Neuronal stem cell (in vitro differentiated cells): Measurements from ENCODE around the gene OPN1MW3.
"Not testable (repeated sequence)": the region's sequence is repeated elsewhere in the genome, so short reads cannot be mapped to it uniquely, and the experiment has no call there.

Experiments
- DNase-seq: peaks from one replicate; pipeline ENCODE4 v3.0.0-alpha.2; 2013; ENCODE audit warnings: low spot score
- H2AFZ ChIP-seq: one replicate; pipeline ENCODE4 v1.6.1; 2013; ENCODE audit warnings: mild to moderate bottlenecking, low read length, inconsistent platforms
- H2AK5ac ChIP-seq: 2 replicates; pipeline ENCODE4 v1.6.1; 2013; ENCODE audit warnings: low read depth, mild to moderate bottlenecking, inconsistent platforms, low read length, moderate library complexity, mixed read lengths
- H2BK120ac ChIP-seq: 2 replicates; pipeline ENCODE4 v1.6.1; 2013; ENCODE audit warnings: low read depth, mild to moderate bottlenecking, inconsistent platforms, low read length, moderate library complexity, mixed read lengths
- H2BK12ac ChIP-seq: one replicate; pipeline ENCODE4 v1.6.1; 2013; ENCODE audit warnings: low read length, inconsistent platforms
- H2BK15ac ChIP-seq: 2 replicates; pipeline ENCODE4 v1.6.1; 2013; ENCODE audit warnings: mild to moderate bottlenecking, low read length, inconsistent platforms, mixed read lengths
- H2BK5ac ChIP-seq: one replicate; pipeline ENCODE4 v1.6.1; 2013; ENCODE audit warnings: inconsistent platforms, mild to moderate bottlenecking, low read length, moderate library complexity
- H3K14ac ChIP-seq: one replicate; pipeline ENCODE4 v1.6.1; 2013; ENCODE audit warnings: low read length, inconsistent platforms
- H3K18ac ChIP-seq: 2 replicates; pipeline ENCODE4 v1.6.1; 2013; ENCODE audit warnings: low read length, inconsistent platforms
- H3K23ac ChIP-seq: 2 replicates; pipeline ENCODE4 v1.6.1; 2013; ENCODE audit warnings: low read depth, mild to moderate bottlenecking, mixed read lengths, low read length, inconsistent platforms; ENCODE audit not compliant: poor library complexity
- H3K27ac ChIP-seq: replicated peaks from 3 replicates; pipeline ENCODE4 v1.5.1; 2013; ENCODE audit warnings: low read length, inconsistent platforms
- H3K27me3 ChIP-seq, 3 experiments: 2 replicates each; pipeline ENCODE4 v1.6.1; 2013; ENCODE audit warnings: low read length in 3 of 3, mild to moderate bottlenecking in 2 of 3, inconsistent platforms in 1 of 3, low read depth in 1 of 3, mixed read lengths in 1 of 3, moderate library complexity in 1 of 3; ENCODE audit not compliant: control insufficient read depth in 3 of 3, insufficient read depth in 3 of 3
- H3K36me3 ChIP-seq, 2 donors: replicated peaks in 1 of 2; 2 replicates each; pipeline ENCODE4 v1.6.1; 2013; ENCODE audit warnings: low read length in 2 of 2; ENCODE audit not compliant: control insufficient read depth in 2 of 2, insufficient read depth in 2 of 2
- H3K4ac ChIP-seq: 2 replicates; pipeline ENCODE4 v1.6.1; 2013; ENCODE audit warnings: inconsistent platforms, mild to moderate bottlenecking, low read length, moderate library complexity
- H3K4me1 ChIP-seq, 2 donors: 1 replicate in 1 of 2; 2 replicates in 1 of 2; pipeline ENCODE4 v1.6.1; 2013; ENCODE audit warnings: low read length in 2 of 2, low read depth in 1 of 2; ENCODE audit not compliant: control insufficient read depth in 2 of 2, insufficient read depth in 1 of 2
- H3K4me2 ChIP-seq: one replicate; pipeline ENCODE4 v1.6.1; 2013; ENCODE audit warnings: mild to moderate bottlenecking, low read length, inconsistent platforms; ENCODE audit not compliant: insufficient read depth, poor library complexity, severe bottlenecking
- H3K4me3 ChIP-seq, 2 donors: 2 replicates each; pipeline ENCODE4 v1.5.1; 2013; ENCODE audit warnings: low read length in 2 of 2, mild to moderate bottlenecking in 2 of 2, inconsistent platforms in 1 of 2, moderate library complexity in 1 of 2
- H3K79me1 ChIP-seq: one replicate; pipeline ENCODE4 v1.6.1; 2013; ENCODE audit warnings: low read depth, mild to moderate bottlenecking, inconsistent platforms, low read length, moderate library complexity
- H3K9ac ChIP-seq: one replicate; pipeline ENCODE4 v1.6.1; 2013; ENCODE audit warnings: mild to moderate bottlenecking, low read depth, low read length, inconsistent platforms; ENCODE audit not compliant: poor library complexity
- H3K9me3 ChIP-seq, 2 donors: replicated peaks in 1 of 2; 2 replicates each; pipeline versions ENCODE3 to v1.6.1; 2013; ENCODE audit warnings: low read length in 2 of 2, mild to moderate bottlenecking in 2 of 2, inconsistent platforms in 1 of 2, low read depth in 1 of 2, mixed read lengths in 1 of 2, moderate library complexity in 1 of 2; ENCODE audit not compliant: control insufficient read depth in 2 of 2, insufficient read depth in 1 of 2
- H4K8ac ChIP-seq: one replicate; pipeline ENCODE4 v1.6.1; 2013; ENCODE audit warnings: low read depth, mild to moderate bottlenecking, inconsistent platforms, low read length, moderate library complexity
- H4K91ac ChIP-seq: one replicate; pipeline ENCODE4 v1.6.1; 2013; ENCODE audit warnings: low read length, low read depth, mild to moderate bottlenecking, inconsistent platforms; ENCODE audit not compliant: poor library complexity
- WGBS, 2 donors: extraction: QIAGEN DNeasy Blood & Tissue Kit; methylation state at CpG; one replicate each; pipeline ENCODE4 v1.1.7; 2013; ENCODE audit warnings: missing lambda C conversion rate in 2 of 2, mixed read lengths in 1 of 2; ENCODE audit not compliant: insufficient read length in 2 of 2, insufficient replicate concordance in 1 of 2; ENCODE audit errors: extremely low coverage in 2 of 2; 5-methylcytosine and 5-hydroxymethylcytosine counted together

Gene OPN1MW3

GRCh38 chrX:154219456-154219855, 37.9 kb upstream of the OPN1MW3 start, which contains the start of gene OPN1MW2:
OPN1MW2 (plus strand) TSS chrX:154219756; CDS start chrX:154219816, 60 bp downstream.
- not testable (repeated sequence) for H3K27ac ChIP-seq, H3K4ac ChIP-seq, H3K23ac ChIP-seq, H3K14ac ChIP-seq, H2BK15ac ChIP-seq, H3K36me3 ChIP-seq, H2BK12ac ChIP-seq, H3K4me3 ChIP-seq, H3K18ac ChIP-seq, DNase-seq, H3K27me3 ChIP-seq, H4K8ac ChIP-seq, H4K91ac ChIP-seq, H2BK5ac ChIP-seq, H3K79me1 ChIP-seq, H3K4me2 ChIP-seq, H3K4me1 ChIP-seq, H3K9ac ChIP-seq, H2AFZ ChIP-seq, H2AK5ac ChIP-seq, H3K9me3 ChIP-seq, H2BK120ac ChIP-seq
- WGBS, 2 donors, result no CpG with 5 or more reads among the region's 16 CpGs

GRCh38 chrX:154225292-154225691, 32.1 kb upstream of the OPN1MW3 start:
- H3K4me1 ChIP-seq, H3K18ac ChIP-seq, H2BK120ac ChIP-seq, H2AK5ac ChIP-seq, H3K79me1 ChIP-seq, H3K23ac ChIP-seq, H4K8ac ChIP-seq, H2BK12ac ChIP-seq, H2BK5ac ChIP-seq, DNase-seq, H2BK15ac ChIP-seq, H3K4ac ChIP-seq, H3K14ac ChIP-seq, H2AFZ ChIP-seq, H3K9ac ChIP-seq, H3K4me2 ChIP-seq, H3K27ac ChIP-seq, H3K9me3 ChIP-seq, H3K27me3 ChIP-seq, H3K36me3 ChIP-seq, H4K91ac ChIP-seq, H3K4me3 ChIP-seq: not testable (repeated sequence)
- WGBS, 2 donors, result no CpG with 5 or more reads among the region's 6 CpGs

- not testable (repeated sequence) for H2AFZ ChIP-seq, H3K9me3 ChIP-seq, H3K9ac ChIP-seq, H3K79me1 ChIP-seq, H2BK12ac ChIP-seq, H3K27ac ChIP-seq, H2AK5ac ChIP-seq, H2BK5ac ChIP-seq, H2BK120ac ChIP-seq, H3K4me2 ChIP-seq, H2BK15ac ChIP-seq, H3K27me3 ChIP-seq, DNase-seq, H3K36me3 ChIP-seq, H3K4me1 ChIP-seq, H4K91ac ChIP-seq, H3K4ac ChIP-seq, H4K8ac ChIP-seq, H3K23ac ChIP-seq, H3K14ac ChIP-seq, H3K18ac ChIP-seq, H3K4me3 ChIP-seq
- WGBS, 2 donors, result no CpG with 5 or more reads among the region's 9 CpGs
Measured at GRCh38 chrX:154226706-154227105, 30.7 kb upstream of the OPN1MW3 start.

- not testable (repeated sequence) for H3K27ac ChIP-seq, H2BK120ac ChIP-seq, H3K14ac ChIP-seq, H3K4me2 ChIP-seq, H2BK5ac ChIP-seq, H3K9ac ChIP-seq, H3K27me3 ChIP-seq, H3K23ac ChIP-seq, DNase-seq, H3K4me1 ChIP-seq, H3K9me3 ChIP-seq, H3K79me1 ChIP-seq, H3K4me3 ChIP-seq, H4K91ac ChIP-seq, H3K4ac ChIP-seq, H2AFZ ChIP-seq, H3K18ac ChIP-seq, H2BK12ac ChIP-seq, H3K36me3 ChIP-seq, H2AK5ac ChIP-seq, H2BK15ac ChIP-seq, H4K8ac ChIP-seq
- WGBS, 2 donors, result no CpG with 5 or more reads among the region's 3 CpGs
Measured at GRCh38 chrX:154231443-154231842, 25.9 kb upstream of the OPN1MW3 start.
